Activated T-helper 17 cell treated with anti-CD3 and anti-CD28 coated beads, Interleukin-2, amount 50 U/mL, for 72 hours (primary cell): ENCODE results near the gene PELI2. TPM values are rescaled to one million over a fixed set of nuclear protein-coding genes. Genes with fewer than 3 reads are reported as not detected.

Experiments
- ATAC-seq: fragments of 150-1000 bp; cut with Tn5 transposase; replicated peaks from 2 replicates; pipeline ENCODE4 v1.10.0; 2021; ENCODE audit warnings: mild to moderate bottlenecking, moderate library complexity
- H3K27ac Mint-ChIP-seq: one replicate; pipeline ENCODE4 v1.8.0; 2022; ENCODE audit warnings: mixed read lengths
- H3K27me3 Mint-ChIP-seq: one replicate; pipeline ENCODE4 v1.8.0; 2022; ENCODE audit warnings: mixed read lengths
- H3K36me3 Mint-ChIP-seq: one replicate; pipeline ENCODE4 v1.8.0; 2022; ENCODE audit warnings: low read depth, mild to moderate bottlenecking, mixed read lengths
- H3K4me1 Mint-ChIP-seq: one replicate; pipeline ENCODE4 v1.8.0; 2022; ENCODE audit warnings: mixed read lengths
- H3K4me3 Mint-ChIP-seq: one replicate; pipeline ENCODE4 v1.8.0; 2022; ENCODE audit warnings: mild to moderate bottlenecking, mixed read lengths
- H3K9me3 Mint-ChIP-seq: one replicate; pipeline ENCODE4 v1.8.0; 2022; ENCODE audit warnings: mixed read lengths
- total RNA-seq, 2 donors: library from RNA; stranded (reverse); gene quantifications; one replicate each; pipeline ENCODE4 v1.2.3, GENCODE V29; 2022

The PELI2 gene
- total RNA-seq, 2 donors from 2014 or later: 1.0 to 2.3 TPM

GRCh38 chr14:56300495-56300894, 182.3 kb downstream of the PELI2 start:
- peaks cover 19% of the 10 kb centered on the region for H3K36me3 Mint-ChIP-seq
- no peak for ATAC-seq
- H3K27me3 Mint-ChIP-seq: no peaks in the 10 kb centered on the region
- H3K4me1 Mint-ChIP-seq: no peaks in the 10 kb centered on the region
- H3K9me3 Mint-ChIP-seq: no peaks in the 10 kb centered on the region
- no peak overlapping the region for H3K27ac Mint-ChIP-seq
- H3K4me3 Mint-ChIP-seq: no peak overlapping the region

DNA sequence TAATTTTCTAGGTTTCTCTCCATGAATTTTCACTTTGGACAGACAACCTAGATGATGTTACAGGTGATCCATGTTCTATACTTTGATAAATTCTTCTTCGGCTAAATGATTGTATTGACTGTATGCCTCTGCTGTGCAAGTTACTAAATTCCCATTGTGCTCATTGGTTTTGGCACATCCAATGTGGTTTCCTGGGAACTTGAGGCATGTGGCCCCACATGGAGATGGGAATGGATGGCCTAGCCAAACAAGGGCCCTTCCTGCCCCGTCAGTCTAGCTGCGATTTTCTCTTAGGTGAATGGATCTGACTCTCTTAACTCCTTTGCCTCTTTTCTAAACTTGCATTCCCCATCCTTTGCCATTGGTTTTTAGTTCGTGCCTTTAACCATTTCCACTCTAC, 186.2 kb downstream of the PELI2 start:
- no peaks in the 10 kb centered on the region for H3K4me1 Mint-ChIP-seq
- no peaks in the 10 kb centered on the region for H3K9me3 Mint-ChIP-seq
- H3K36me3 Mint-ChIP-seq: no peaks in the 10 kb centered on the region
- H3K27me3 Mint-ChIP-seq: no peaks in the 10 kb centered on the region
- H3K27ac Mint-ChIP-seq: no peak overlapping the region
- H3K4me3 Mint-ChIP-seq: no peak overlapping the region
- no peak for ATAC-seq

- Mint-ChIP-seq H3K4me1 (no peaks in the 10 kb centered on the region), H3K27ac (no peak overlapping the region), H3K27me3 (no peaks in the 10 kb centered on the region), H3K9me3 (peaks cover 4% of the 10 kb centered on the region), H3K36me3 (no peaks in the 10 kb centered on the region), H3K4me3 (no peak overlapping the region)
- ATAC-seq: no peak
Observed at GRCh38 chr14:56309198-56309597, 191.0 kb downstream of the PELI2 start.

- Mint-ChIP-seq H3K27me3 (peaks cover 4% of the 10 kb centered on the region), H3K4me1 (no peaks in the 10 kb centered on the region), H3K27ac (no peak overlapping the region), H3K9me3 (peaks cover 4% of the 10 kb centered on the region), H3K4me3 (no peak overlapping the region), H3K36me3 (no peaks in the 10 kb centered on the region)
- ATAC-seq: no peak
Observed at GRCh38 chr14:56310643-56311042, 192.4 kb downstream of the PELI2 start.

GRCh38 chr14:56313789-56314188, 195.6 kb downstream of the PELI2 start:
- Mint-ChIP-seq H3K4me1 (no peaks in the 10 kb centered on the region), H3K27me3 (peaks cover 4% of the 10 kb centered on the region), H3K27ac (no peak overlapping the region), H3K36me3 (no peaks in the 10 kb centered on the region), H3K9me3 (peaks cover 4% of the 10 kb centered on the region), H3K4me3 (no peak overlapping the region)
- no peak for ATAC-seq

DNA sequence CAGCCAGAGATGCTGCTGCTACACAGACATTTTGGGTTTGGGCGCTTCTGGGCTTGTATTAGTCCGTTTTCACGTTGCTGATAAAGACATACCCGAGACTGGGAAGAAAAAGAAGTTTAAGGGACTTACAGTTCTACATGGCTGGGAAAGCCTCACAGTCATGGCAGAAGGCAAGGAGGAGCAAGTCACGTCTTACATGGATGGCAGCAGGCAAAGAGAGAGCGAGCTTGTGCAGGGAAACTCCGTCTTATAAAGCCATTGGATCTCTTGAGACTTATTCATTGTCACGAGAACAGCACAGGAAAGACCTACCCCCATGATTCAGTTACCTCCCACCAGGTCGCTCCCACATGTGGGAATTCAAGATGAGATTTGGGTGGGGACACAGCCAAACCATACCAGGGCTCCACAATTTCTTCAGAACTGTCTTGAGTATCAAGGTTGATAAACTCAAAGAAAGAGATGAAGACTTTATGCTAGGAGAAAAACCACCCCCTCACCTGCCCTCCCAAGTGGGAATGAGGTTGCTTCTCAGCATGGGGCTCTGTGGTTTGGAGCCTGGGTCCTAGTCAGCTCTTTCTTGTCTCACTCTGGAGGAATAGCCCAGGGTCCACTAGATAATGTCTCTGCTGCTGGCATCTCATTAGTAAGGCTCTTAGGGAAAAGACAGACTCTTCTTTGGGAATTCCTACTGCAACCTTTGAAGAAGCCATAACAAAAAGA, 200.3 kb downstream of the PELI2 start:
- Mint-ChIP-seq H3K4me3 (no peak overlapping the region), H3K4me1 (no peaks in the 10 kb centered on the region), H3K36me3 (no peaks in the 10 kb centered on the region), H3K27ac (no peak overlapping the region), H3K9me3 (no peaks in the 10 kb centered on the region), H3K27me3 (peaks cover 4% of the 10 kb centered on the region)
- ATAC-seq: no peak

DNA sequence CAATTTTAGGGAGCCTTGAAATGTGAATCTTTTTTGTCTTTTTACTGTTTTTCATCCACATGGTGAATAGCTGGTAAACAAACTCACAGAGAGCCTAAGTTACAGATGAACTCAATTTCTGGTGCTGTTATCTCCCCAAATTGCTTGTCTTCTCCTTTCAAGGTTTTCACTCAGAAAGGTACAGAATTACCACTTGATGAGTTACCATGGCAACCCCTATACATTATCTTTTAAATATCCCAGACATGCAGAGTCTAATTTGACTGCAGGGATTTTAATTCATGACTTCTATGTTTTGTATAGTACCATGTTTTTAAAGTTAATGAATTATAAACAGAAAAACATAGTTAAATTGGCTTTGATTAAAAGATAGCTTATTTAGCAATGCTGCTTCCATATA, 203.7 kb downstream of the PELI2 start:
- Mint-ChIP-seq H3K27ac (no peak overlapping the region), H3K9me3 (no peaks in the 10 kb centered on the region), H3K27me3 (no peaks in the 10 kb centered on the region), H3K36me3 (no peaks in the 10 kb centered on the region), H3K4me1 (no peaks in the 10 kb centered on the region), H3K4me3 (no peak overlapping the region)
- no peak for ATAC-seq

GRCh38 chr14:56322531-56322930, 204.3 kb downstream of the PELI2 start:
- ATAC-seq: no peak
- Mint-ChIP-seq H3K36me3 (no peaks in the 10 kb centered on the region), H3K4me3 (no peak overlapping the region), H3K4me1 (no peaks in the 10 kb centered on the region), H3K9me3 (no peaks in the 10 kb centered on the region), H3K27me3 (no peaks in the 10 kb centered on the region), H3K27ac (no peak overlapping the region)

- no peak for ATAC-seq
- no peak overlapping the region for H3K27ac Mint-ChIP-seq
- H3K36me3 Mint-ChIP-seq: no peaks in the 10 kb centered on the region
- H3K9me3 Mint-ChIP-seq: no peaks in the 10 kb centered on the region
- H3K27me3 Mint-ChIP-seq: no peaks in the 10 kb centered on the region
- H3K4me1 Mint-ChIP-seq: no peaks in the 10 kb centered on the region
- no peak overlapping the region for H3K4me3 Mint-ChIP-seq
Observed at GRCh38 chr14:56324454-56324853, 206.2 kb downstream of the PELI2 start.

- Mint-ChIP-seq H3K9me3 (no peaks in the 10 kb centered on the region), H3K27me3 (no peaks in the 10 kb centered on the region), H3K4me3 (no peak overlapping the region), H3K4me1 (no peaks in the 10 kb centered on the region), H3K27ac (no peak overlapping the region), H3K36me3 (no peaks in the 10 kb centered on the region)
- no peak for ATAC-seq
Observed at GRCh38 chr14:56324856-56325699, 206.9 kb downstream of the PELI2 start.

- no peak overlapping the region for H3K4me3 Mint-ChIP-seq
- H3K27me3 Mint-ChIP-seq: no peaks in the 10 kb centered on the region
- no peaks in the 10 kb centered on the region for H3K36me3 Mint-ChIP-seq
- ATAC-seq: peak; percentile 32
- H3K27ac Mint-ChIP-seq: no peak overlapping the region
- H3K9me3 Mint-ChIP-seq: no peaks in the 10 kb centered on the region
- H3K4me1 Mint-ChIP-seq: no peaks in the 10 kb centered on the region
Observed at GRCh38 chr14:56328021-56328420, 209.8 kb downstream of the PELI2 start.

DNA sequence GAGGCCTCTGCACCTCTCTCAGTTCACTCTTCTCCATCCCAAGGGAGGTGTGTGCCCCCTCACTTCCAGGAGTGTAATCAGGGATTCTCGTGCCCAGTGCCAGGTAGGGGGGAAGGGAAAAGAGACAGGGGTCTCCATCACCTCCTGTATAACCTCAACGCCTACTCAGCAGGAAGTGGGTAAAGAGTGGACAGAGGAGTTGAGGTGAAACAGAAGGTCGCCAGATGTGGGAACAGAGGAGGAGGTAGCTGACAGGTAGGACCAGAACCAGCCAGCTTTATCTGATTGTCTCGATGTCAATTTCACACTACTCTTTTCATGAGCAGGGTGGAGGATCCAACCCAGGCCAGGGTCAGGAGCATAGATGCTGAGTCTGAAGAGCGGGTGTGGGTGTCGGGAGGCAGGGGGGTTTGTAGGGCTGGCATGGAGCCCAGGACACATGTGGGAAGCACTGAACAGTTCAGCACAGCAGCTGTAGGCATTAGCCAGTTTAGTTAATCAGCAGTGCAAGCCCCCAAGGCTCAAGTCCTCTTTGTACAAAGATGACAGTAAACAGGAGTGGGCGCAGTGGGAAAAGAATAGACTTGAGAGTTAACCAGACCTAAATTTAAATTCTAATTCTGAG, 213.5 kb downstream of the PELI2 start:
- Mint-ChIP-seq H3K27ac (no peak overlapping the region), H3K4me3 (no peak overlapping the region), H3K27me3 (no peaks in the 10 kb centered on the region), H3K9me3 (no peaks in the 10 kb centered on the region), H3K4me1 (peaks cover 5% of the 10 kb centered on the region), H3K36me3 (no peaks in the 10 kb centered on the region)
- ATAC-seq: no peak

DNA sequence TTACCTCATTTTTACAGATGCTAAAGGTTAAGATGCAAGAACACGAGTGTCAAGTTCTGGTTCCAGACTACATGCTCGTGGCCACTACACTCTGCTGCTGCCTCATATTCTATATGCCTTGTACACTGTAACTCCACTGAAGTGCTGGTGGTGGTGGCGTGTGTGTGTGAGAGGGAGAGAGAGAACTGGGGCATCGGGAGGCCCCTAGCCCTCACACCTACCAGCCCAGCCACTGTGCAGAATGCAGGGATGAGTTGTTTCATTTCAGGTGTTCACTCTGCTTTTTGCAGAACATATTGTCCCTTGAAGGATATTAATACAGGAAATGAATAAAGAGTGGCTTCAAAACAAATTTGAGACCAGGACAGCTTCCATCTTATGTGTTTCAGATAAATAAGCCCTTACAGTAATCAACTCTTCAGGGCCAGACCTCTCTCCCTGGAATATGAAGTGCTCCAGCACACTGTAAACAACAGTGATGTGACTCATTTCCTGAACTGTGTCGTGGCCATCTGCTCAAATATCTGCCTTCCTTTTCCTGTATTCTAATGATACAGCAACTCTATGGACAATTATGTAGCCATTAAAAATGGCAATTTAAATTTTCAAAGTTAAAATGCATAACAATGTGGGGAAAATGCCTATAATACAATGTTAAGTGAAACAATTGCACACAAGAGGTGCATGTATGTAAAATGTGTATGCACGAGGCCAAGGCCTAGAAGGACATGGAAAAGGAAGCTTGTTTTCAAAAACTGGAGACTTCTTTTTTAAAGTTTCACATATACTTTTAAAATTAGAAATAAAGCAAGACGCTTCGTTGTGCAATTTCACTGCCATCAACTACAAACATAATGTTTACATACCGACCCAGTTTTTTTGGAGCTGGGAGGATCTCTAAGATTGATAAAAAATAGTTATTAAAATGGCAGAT, 215.4 kb downstream of the PELI2 start:
- H3K9me3 Mint-ChIP-seq: no peaks in the 10 kb centered on the region
- no peak overlapping the region for H3K4me3 Mint-ChIP-seq
- no peaks in the 10 kb centered on the region for H3K27me3 Mint-ChIP-seq
- H3K4me1 Mint-ChIP-seq: peaks cover 5% of the 10 kb centered on the region
- peak overlapping the region; percentile 18 for H3K27ac Mint-ChIP-seq
- no peaks in the 10 kb centered on the region for H3K36me3 Mint-ChIP-seq
- ATAC-seq: peak; percentile 51

- Mint-ChIP-seq H3K9me3 (no peaks in the 10 kb centered on the region), H3K36me3 (no peaks in the 10 kb centered on the region), H3K4me1 (peaks cover 5% of the 10 kb centered on the region), H3K4me3 (no peak overlapping the region), H3K27ac (peak overlapping the region; percentile 18), H3K27me3 (no peaks in the 10 kb centered on the region)
- ATAC-seq: no peak
Observed at GRCh38 chr14:56334458-56334857, 216.2 kb downstream of the PELI2 start.
